Left renal cortex interstitium (tissue), 4 donors: ENCODE results near the gene CIROP. TPM values are rescaled to one million over a fixed set of nuclear protein-coding genes. Genes with fewer than 3 reads are reported as not detected.

Experiments used
- DNase-seq, 4 donors: peaks; one replicate each; pipeline ENCODE4 v3.0.0-alpha.2; 2013; ENCODE audit warnings: low read depth in 4 of 4, low spot score in 2 of 4, missing footprints in 1 of 4
- polyA plus RNA-seq, 4 donors: library from polyadenylated mRNA; unstranded; fragments of 120-200 nt; gene quantifications; one replicate each; pipeline ENCODE4 v1.2.1, GENCODE V29; 2013; ENCODE audit not compliant: insufficient read length in 4 of 4

CIROP gene
- polyA plus RNA-seq, 4 donors: 0.05 TPM; not detected in 2

GRCh38 chr14:23070262-23071129, 34.3 kb downstream of the CIROP start:
- no peak for DNase-seq

GRCh38 chr14:23069413-23069806, 35.4 kb downstream of the CIROP start:
- no peak for DNase-seq

- DNase-seq: peak; percentile 74 to 93 (median 76)
These were observed 35.9 kb downstream of the CIROP start for GRCh38 chr14:23068789-23069412.

- DNase-seq: no peak
These were observed 36.7 kb downstream of the CIROP start for GRCh38 chr14:23067847-23068788.

- DNase-seq: no peak
These were observed 37.7 kb downstream of the CIROP start for GRCh38 chr14:23066855-23067744.

GRCh38 chr14:23066368-23066767, 38.4 kb downstream of the CIROP start:
- no peak for DNase-seq

GRCh38 chr14:23063601-23064000, 41.2 kb downstream of the CIROP start:
- no peak for DNase-seq

- no peak for DNase-seq
These were observed 42.8 kb downstream of the CIROP start for GRCh38 chr14:23062002-23062401.

GRCh38 chr14:23060536-23061260, 44.1 kb downstream of the CIROP start:
- DNase-seq: no peak

- no peak for DNase-seq
These were observed 45.9 kb downstream of the CIROP start for GRCh38 chr14:23058654-23059504.

- peak; percentile 77 to 88 (median 82) for DNase-seq
These were observed 46.8 kb downstream of the CIROP start for GRCh38 chr14:23057757-23058653.

- DNase-seq: peak in 1 of 4 donors; percentile 75
These were observed 47.6 kb downstream of the CIROP start, which contains the start of gene CDH24 for GRCh38 chr14:23056956-23057756. CDH24 (minus strand) TSS chr14:23057520; CDS start chr14:23055733, 1,787 bp downstream.

- DNase-seq: no peak
These were observed 48.4 kb downstream of the CIROP start for GRCh38 chr14:23056145-23056955.

GRCh38 chr14:23055621-23056144, 49.1 kb downstream of the CIROP start:
- no peak for DNase-seq

GRCh38 chr14:23055147-23055550, 49.6 kb downstream of the CIROP start:
- DNase-seq: no peak
